ENCODE data around the gene PSMD5.

Gene PSMD5

DNA sequence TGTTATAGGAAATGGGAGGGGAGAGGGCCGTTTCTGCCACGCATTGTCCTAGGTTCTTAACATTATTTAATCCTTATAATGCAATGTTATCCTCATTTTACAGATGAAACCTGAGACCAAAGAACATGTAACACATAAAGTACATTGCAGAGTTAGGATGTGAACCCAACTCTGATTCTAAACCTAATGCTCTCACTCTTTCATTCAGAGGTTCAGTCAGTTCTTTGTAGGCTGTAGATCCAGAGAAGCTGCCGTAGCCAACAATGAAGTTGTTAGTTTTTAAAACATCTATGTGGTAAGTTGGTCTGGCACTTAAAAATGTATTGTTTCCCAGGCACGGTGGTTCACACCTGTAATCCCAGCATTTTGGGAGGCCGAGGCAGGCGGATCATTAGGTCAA is 10.5 kb upstream of the PSMD5 start:
- TF ChIP-seq TAF1 (IDR thresholded peaks at IDR 0.05; ENCODE audit: borderline replicate concordance, insufficient read depth, low read length) = no peak
- TF ChIP-seq, protein P1, sequence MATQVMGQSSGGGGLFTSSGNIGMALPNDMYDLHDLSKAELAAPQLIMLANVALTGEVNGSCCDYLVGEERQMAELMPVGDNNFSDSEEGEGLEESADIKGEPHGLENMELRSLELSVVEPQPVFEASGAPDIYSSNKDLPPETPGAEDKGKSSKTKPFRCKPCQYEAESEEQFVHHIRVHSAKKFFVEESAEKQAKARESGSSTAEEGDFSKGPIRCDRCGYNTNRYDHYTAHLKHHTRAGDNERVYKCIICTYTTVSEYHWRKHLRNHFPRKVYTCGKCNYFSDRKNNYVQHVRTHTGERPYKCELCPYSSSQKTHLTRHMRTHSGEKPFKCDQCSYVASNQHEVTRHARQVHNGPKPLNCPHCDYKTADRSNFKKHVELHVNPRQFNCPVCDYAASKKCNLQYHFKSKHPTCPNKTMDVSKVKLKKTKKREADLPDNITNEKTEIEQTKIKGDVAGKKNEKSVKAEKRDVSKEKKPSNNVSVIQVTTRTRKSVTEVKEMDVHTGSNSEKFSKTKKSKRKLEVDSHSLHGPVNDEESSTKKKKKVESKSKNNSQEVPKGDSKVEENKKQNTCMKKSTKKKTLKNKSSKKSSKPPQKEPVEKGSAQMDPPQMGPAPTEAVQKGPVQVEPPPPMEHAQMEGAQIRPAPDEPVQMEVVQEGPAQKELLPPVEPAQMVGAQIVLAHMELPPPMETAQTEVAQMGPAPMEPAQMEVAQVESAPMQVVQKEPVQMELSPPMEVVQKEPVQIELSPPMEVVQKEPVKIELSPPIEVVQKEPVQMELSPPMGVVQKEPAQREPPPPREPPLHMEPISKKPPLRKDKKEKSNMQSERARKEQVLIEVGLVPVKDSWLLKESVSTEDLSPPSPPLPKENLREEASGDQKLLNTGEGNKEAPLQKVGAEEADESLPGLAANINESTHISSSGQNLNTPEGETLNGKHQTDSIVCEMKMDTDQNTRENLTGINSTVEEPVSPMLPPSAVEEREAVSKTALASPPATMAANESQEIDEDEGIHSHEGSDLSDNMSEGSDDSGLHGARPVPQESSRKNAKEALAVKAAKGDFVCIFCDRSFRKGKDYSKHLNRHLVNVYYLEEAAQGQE (IDR thresholded peaks at IDR 0.05; ENCODE audit: insufficient read depth in 1 of 2, low read depth in 2 of 2, low read length in 2 of 2) = no peak

DNA sequence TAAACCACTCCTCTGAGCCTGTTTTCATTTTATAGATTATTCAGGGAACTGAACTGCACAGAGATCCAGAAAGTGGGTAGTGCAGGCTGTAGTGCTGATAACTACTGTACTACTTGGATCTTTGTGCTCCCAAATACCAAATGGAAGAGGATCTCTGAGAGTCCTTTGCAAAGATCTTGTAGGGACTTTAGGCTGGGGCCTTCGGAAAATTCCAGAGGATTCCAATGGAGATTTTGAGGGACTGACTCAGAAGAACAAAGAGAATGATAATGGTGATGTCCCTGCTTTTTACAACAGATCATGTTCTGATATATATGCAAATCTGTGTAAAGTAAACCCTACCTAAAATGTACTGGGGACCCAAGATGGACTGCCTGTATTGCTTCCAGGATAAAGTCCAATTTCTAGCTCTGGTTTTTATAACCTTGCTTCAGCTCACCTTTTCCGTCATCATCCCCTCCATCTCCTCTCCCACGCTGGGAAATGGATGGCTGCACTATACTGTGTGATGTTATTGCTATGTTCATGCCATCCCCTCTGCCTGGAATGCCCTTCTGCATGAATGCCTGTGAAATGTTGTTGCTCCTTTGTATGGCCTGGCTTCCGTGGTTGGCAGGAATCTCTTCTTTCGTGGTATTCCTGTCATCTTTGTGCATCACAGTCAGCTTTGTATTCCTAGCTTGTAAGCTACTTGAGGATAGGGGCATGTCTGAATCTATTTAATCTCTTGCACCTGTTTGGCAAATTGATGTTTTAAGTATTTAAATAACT is 9.7 kb upstream of the PSMD5 start:
- TF ChIP-seq POLR2AphosphoS5 (IDR thresholded peaks at IDR 0.05; ENCODE audit: low read depth, low read length) = peak; percentile 38; the same call in 1 of the 2 replicates
- no peak for TF ChIP-seq TAF1 (IDR thresholded peaks at IDR 0.05; ENCODE audit: borderline replicate concordance, insufficient read depth, low read length)

DNA sequence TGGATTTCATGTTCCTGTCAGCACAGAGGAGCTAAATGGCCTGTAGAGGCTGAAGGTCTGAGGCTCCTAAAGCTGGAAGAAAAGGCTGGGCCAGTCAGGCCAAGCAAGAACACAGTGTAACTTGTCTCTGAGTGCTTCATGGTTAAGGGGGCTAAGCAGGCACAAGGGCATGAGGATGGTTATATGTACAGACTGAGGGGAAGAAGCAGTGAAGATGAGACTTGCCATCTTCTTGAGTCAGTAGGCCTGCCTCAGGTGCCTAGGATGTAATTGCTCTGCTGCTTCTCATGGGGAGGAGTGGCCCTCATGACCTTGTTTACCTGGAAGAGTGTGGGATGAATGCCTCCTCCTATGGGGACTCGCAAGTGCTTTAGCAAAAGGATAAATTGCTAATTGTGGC is 8.7 kb upstream of the PSMD5 start:
- no peak for TF ChIP-seq FOXP2 (optimal IDR thresholded peaks at IDR 0.05; ENCODE audit: borderline replicate concordance, extremely low read depth, extremely low read length, insufficient read depth)
- TF ChIP-seq, protein P1 (IDR thresholded peaks at IDR 0.05; ENCODE audit: insufficient read depth in 1 of 2, low read depth in 2 of 2, low read length in 2 of 2) = no peak
- no peak for TF ChIP-seq POLR2AphosphoS5 (IDR thresholded peaks at IDR 0.05; ENCODE audit: low read depth, low read length)
- no peak for TF ChIP-seq TAF1 (IDR thresholded peaks at IDR 0.05; ENCODE audit: borderline replicate concordance, insufficient read depth, low read length)
- TF ChIP-seq SIN3A (IDR thresholded peaks at IDR 0.05; ENCODE audit: borderline replicate concordance, insufficient read depth, low read length) = no peak

DNA sequence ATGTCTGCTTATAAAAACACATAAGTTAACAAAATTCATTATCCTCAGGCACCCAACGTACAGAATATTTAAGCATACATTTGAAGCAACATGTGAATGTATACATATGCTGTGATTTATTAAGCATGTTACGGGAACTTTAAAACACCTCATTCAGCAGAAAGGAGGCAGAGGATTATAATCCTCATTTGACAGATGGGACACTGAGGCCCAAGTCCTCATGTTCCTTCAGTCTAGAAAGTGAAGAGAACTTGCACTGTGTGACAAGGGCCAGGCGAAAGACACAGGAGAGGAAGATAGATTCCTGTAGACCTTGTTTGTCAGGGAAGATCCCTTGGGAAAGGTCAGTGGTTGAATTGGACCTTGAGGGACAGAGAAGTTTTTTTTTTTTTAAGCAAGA is 7.6 kb upstream of the PSMD5 start:
- TF ChIP-seq TAF1 (IDR thresholded peaks at IDR 0.05; ENCODE audit: borderline replicate concordance, insufficient read depth, low read length) (no peak), POLR2AphosphoS5 (IDR thresholded peaks at IDR 0.05; ENCODE audit: low read depth, low read length) (no peak), FOXP2 (optimal IDR thresholded peaks at IDR 0.05; ENCODE audit: borderline replicate concordance, extremely low read depth, extremely low read length, insufficient read depth) (no peak), SIN3A (IDR thresholded peaks at IDR 0.05; ENCODE audit: borderline replicate concordance, insufficient read depth, low read length) (no peak)
- TF ChIP-seq, protein P1 (IDR thresholded peaks at IDR 0.05; ENCODE audit: insufficient read depth in 1 of 2, low read depth in 2 of 2, low read length in 2 of 2) = no peak

DNA sequence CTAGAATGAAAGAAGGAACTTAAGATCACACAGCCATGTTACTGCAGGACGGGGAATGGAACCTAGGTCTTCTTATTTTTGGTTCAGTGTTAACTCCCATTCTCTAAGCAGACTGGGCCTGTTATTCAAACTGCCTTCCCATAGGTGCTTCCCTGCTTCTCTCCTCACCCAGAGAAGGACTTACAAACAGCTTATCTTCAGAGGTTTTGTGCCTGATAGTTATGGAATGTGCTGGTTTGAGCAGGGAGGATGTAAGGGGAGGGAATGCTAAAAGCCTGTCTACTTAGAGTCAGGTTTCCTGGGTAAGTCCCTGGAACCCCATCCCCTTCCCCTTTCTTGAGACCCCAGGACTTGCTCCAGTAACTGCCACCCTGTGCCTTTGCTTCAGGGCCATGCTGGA is 4.2 kb upstream of the PSMD5 start:
- no peak for TF ChIP-seq FOXP2 (optimal IDR thresholded peaks at IDR 0.05; ENCODE audit: borderline replicate concordance, extremely low read depth, extremely low read length, insufficient read depth)
- TF ChIP-seq, protein P1 (IDR thresholded peaks at IDR 0.05; ENCODE audit: insufficient read depth in 1 of 2, low read depth in 2 of 2, low read length in 2 of 2) = no peak
- TF ChIP-seq POLR2AphosphoS5 (IDR thresholded peaks at IDR 0.05; ENCODE audit: low read depth, low read length) = no peak
- no peak for TF ChIP-seq SIN3A (IDR thresholded peaks at IDR 0.05; ENCODE audit: borderline replicate concordance, insufficient read depth, low read length)
- TF ChIP-seq TAF1 (IDR thresholded peaks at IDR 0.05; ENCODE audit: borderline replicate concordance, insufficient read depth, low read length) = no peak

Measured in PFSK-1 (cell line).